HT1080 (cell line): Measurements from ENCODE around the gene PRPH2. TPM values are rescaled to one million over a fixed set of nuclear protein-coding genes. Genes with fewer than 3 reads are reported as not detected.

Source experiments
- DNase-seq: peaks from one replicate; pipeline ENCODE4 v3.0.0-alpha.2; 2015; ENCODE audit warnings: low read depth
- total RNA-seq: library from RNA; depleted of rRNA; stranded (reverse); fragments of >200 nt; shearing (Covaris generic); gene quantifications from 2 replicates; pipeline ENCODE4 v1.2.3, GENCODE V29; 2014

Gene PRPH2
- total RNA-seq, 1 experiment from 2014 or later: not detected

- peak; percentile 94 for DNase-seq
Observed at GRCh38 chr6:42702200-42702599, 20.2 kb downstream of the PRPH2 start.

GRCh38 chr6:42698217-42698616 lies 24.2 kb downstream of the PRPH2 start:
- no peak for DNase-seq

- no peak for DNase-seq
Observed at GRCh38 chr6:42697268-42697655, 25.1 kb downstream of the PRPH2 start.

- no peak for DNase-seq
Observed at GRCh38 chr6:42696526-42697267, 25.7 kb downstream of the PRPH2 start.

- DNase-seq: no peak
Observed at GRCh38 chr6:42694586-42694985, 27.8 kb downstream of the PRPH2 start.

- DNase-seq: peak; percentile 13
Observed at GRCh38 chr6:42693725-42694323, 28.6 kb downstream of the PRPH2 start.

- DNase-seq: peak; percentile 81
Observed at GRCh38 chr6:42692137-42692911, 30.1 kb downstream of the PRPH2 start.

- DNase-seq: no peak
Observed at GRCh38 chr6:42690872-42691271, 31.5 kb downstream of the PRPH2 start.

- no peak for DNase-seq
Observed at GRCh38 chr6:42690151-42690702, 32.2 kb downstream of the PRPH2 start.

- DNase-seq: no peak
Observed at GRCh38 chr6:42689371-42689770, 33.0 kb downstream of the PRPH2 start.

GRCh38 chr6:42688281-42688680 lies 34.1 kb downstream of the PRPH2 start:
- no peak for DNase-seq

- no peak for DNase-seq
Observed at GRCh38 chr6:42679358-42679757, 43.0 kb downstream of the PRPH2 start.

GRCh38 chr6:42674780-42675179 lies 47.6 kb downstream of the PRPH2 start:
- no peak for DNase-seq

GRCh38 chr6:42674368-42674767 lies 48.0 kb downstream of the PRPH2 start:
- DNase-seq: peak; percentile 12

GRCh38 chr6:42664718-42665117 lies 57.7 kb downstream of the PRPH2 start:
- DNase-seq: no peak

- DNase-seq: peak; percentile 74
Observed at GRCh38 chr6:42661540-42662153, 60.8 kb downstream of the PRPH2 start.

GRCh38 chr6:42659806-42660205 lies 62.6 kb downstream of the PRPH2 start:
- DNase-seq: no peak

- no peak for DNase-seq
Observed at GRCh38 chr6:42653851-42654250, 68.5 kb downstream of the PRPH2 start.

GRCh38 chr6:42652024-42652746 lies 70.2 kb downstream of the PRPH2 start:
- no peak for DNase-seq
